NCI-H2081 treated with DMSO at 0.1 percent for 48 hours (cell line): Measurements from ENCODE around the gene TULP4.

Experiments
- DNase-seq: peaks from one replicate; lab custom pipeline; 2025; lab: John Stamatoyannopoulos, UW

The TULP4 gene, protein sequence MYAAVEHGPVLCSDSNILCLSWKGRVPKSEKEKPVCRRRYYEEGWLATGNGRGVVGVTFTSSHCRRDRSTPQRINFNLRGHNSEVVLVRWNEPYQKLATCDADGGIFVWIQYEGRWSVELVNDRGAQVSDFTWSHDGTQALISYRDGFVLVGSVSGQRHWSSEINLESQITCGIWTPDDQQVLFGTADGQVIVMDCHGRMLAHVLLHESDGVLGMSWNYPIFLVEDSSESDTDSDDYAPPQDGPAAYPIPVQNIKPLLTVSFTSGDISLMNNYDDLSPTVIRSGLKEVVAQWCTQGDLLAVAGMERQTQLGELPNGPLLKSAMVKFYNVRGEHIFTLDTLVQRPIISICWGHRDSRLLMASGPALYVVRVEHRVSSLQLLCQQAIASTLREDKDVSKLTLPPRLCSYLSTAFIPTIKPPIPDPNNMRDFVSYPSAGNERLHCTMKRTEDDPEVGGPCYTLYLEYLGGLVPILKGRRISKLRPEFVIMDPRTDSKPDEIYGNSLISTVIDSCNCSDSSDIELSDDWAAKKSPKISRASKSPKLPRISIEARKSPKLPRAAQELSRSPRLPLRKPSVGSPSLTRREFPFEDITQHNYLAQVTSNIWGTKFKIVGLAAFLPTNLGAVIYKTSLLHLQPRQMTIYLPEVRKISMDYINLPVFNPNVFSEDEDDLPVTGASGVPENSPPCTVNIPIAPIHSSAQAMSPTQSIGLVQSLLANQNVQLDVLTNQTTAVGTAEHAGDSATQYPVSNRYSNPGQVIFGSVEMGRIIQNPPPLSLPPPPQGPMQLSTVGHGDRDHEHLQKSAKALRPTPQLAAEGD (N-terminal part only)

GRCh38 chr6:158312165-158312564, at the start of gene TULP4:
Gene TULP4 (plus strand): TSS chr6:158312465. CDS start chr6:158314017, 1,552 bp downstream.
- no peak for DNase-seq

- DNase-seq = no peak
These were observed 49.5 kb upstream of the TULP4 start for GRCh38 chr6:158262755-158263154.

GRCh38 chr6:158264180-158264579, 48.1 kb upstream of the TULP4 start:
- DNase-seq = no peak

GRCh38 chr6:158266131-158266530, 46.1 kb upstream of the TULP4 start:
- DNase-seq = no peak

DNA sequence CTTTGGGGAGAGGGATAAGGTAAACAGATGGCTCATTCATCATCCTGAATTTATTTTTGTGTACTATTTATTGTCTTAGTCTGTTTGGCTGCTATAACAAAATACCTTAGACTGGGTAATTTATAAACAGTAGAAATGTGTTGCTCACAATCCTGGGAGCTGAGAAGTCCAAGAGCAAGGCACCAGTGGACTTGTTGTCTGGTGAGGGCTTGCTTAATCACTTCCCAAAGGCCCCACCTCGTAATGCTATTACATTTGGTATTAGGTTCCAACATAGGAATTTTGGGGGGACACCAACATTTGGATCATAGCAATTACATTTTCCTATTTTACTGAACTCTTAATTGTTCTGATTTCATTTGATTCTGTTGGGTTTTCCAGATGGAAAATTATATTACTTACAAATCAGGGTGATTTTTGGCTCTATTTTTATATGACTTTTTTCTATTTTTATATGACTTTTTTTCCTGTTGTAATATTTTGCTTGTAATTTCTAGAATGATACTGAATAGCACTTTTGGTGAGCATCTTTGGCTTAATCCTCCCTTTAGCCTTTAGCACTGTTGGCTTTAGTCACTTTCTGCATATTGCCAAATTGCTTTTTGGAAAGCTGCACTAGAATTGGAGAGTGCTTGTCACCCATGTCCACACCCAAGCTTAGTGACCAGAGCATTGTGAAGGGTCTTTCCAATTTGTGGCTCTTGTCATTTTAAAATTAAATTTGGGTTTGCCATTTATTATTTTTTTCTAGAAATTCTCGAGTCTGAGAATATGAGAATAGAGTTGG, 43.7 kb upstream of the TULP4 start:
- DNase-seq = no peak

- DNase-seq = no peak
These were observed 42.6 kb upstream of the TULP4 start for GRCh38 chr6:158269657-158270056.

DNA sequence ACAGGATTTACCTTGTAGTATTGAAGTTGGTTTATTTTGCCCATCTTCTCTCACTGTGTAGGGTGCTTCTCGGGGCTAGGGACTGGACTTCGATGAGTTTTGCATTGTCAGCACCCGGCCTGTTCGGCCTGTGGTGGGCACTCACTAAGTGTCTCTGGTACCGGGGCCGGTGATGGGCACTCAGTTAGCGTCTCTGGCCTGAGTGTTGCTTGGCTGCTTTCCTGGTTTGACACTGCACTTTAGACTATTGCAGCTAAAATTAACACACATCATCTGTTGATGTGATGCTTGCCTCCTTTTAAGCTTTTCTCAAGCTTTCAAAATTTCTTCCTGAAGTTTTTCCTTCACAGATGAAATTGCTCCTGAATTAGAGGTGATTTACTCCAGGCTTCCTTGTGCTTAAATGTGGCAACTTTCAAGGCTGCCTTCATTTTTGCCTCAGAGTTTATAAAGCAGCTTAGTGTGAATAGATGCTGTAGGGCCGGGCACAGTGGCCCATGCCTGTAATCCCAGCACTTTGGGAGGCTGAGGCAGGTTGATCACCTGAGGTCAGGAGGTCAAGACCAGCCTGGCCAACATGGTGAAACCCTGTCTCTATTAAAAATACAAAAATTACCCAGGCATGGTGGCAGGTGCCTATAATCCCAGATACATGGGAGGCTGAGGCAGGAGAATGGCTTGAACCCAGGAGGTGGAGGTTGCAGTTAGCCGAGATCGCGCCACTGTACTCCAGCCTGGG, 41.7 kb upstream of the TULP4 start:
- DNase-seq = no peak

GRCh38 chr6:158272324-158272723, 39.9 kb upstream of the TULP4 start:
- DNase-seq = no peak

- DNase-seq = no peak
These were observed 34.3 kb upstream of the TULP4 start for GRCh38 chr6:158278004-158278403.

- no peak for DNase-seq
These were observed 32.6 kb upstream of the TULP4 start for GRCh38 chr6:158279615-158280014.

GRCh38 chr6:158283304-158283980, 28.8 kb upstream of the TULP4 start:
- DNase-seq = no peak

- DNase-seq = no peak
These were observed 28.0 kb upstream of the TULP4 start for GRCh38 chr6:158284007-158284875.

GRCh38 chr6:158284876-158285655, 27.2 kb upstream of the TULP4 start:
- DNase-seq = no peak

DNA sequence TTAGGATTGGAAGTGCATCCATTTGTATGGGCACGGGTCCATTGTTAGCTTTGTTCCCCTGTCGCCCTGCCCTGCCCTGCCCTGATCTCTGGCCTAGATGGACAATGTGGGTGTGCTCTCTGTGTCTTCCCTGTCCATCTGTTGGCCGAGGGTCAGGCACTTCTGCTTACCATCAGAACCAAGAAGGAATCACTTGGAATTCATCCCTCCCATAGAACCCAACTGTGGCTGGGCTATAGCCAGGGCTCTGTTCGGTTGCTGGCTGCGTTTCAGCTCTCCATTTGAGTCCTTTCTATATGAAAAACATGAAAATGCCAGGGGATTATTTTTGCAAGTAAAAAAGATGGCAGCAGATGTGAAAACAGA, 26.6 kb upstream of the TULP4 start:
- no peak for DNase-seq

DNA sequence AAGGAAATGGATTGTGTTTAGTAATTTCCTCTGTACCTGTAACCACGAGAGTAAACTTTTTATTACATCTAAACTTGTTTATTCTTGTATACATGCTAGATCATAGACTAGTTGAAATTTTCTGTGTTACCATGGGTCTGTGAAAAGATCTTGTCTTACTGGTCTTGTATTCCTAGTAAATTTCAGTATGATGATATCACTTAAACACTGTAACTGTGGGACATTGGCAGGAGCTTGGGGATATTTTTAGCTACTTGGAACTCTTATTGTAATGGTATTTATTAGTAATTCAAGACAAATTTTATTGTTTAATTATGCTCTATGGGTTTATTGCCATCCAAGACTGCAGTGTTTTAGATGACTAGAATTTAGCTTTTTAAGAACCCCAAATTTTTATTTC, 25.9 kb upstream of the TULP4 start:
- no peak for DNase-seq

- no peak for DNase-seq
These were observed 25.2 kb upstream of the TULP4 start for GRCh38 chr6:158287047-158287446.

GRCh38 chr6:158290040-158290439, 22.2 kb upstream of the TULP4 start:
- DNase-seq = no peak

- DNase-seq = no peak
These were observed 21.6 kb upstream of the TULP4 start for GRCh38 chr6:158290659-158291058.

- no peak for DNase-seq
These were observed 20.2 kb upstream of the TULP4 start for GRCh38 chr6:158292016-158292415.
